ENCODE data around the gene C5orf63. TPM values are rescaled to one million over a fixed set of nuclear protein-coding genes. Genes with fewer than 3 reads are reported as not detected.

The C5orf63 gene
- total RNA-seq, 1 donor from 2014 or later = 11.8 TPM

GRCh38 chr5:127085371-127085770 is 12.1 kb upstream of the C5orf63 start:
- DNase-seq = no peak
- Mint-ChIP-seq H3K4me3 (ENCODE audit: unreplicated experiment) (no peak overlapping the region), H3K27me3 (ENCODE audit: unreplicated experiment) (peaks cover 3% of the 10 kb centered on the region), H3K36me3 (ENCODE audit: unreplicated experiment) (no peaks in the 10 kb centered on the region), H3K9me3 (ENCODE audit: unreplicated experiment) (no peaks in the 10 kb centered on the region), H3K27ac (ENCODE audit: unreplicated experiment) (no peak overlapping the region), H3K4me1 (ENCODE audit: low read depth, unreplicated experiment) (no peaks in the 10 kb centered on the region)
- TF ChIP-seq CTCF (IDR thresholded peaks at IDR 0.05; ENCODE audit: partially characterized antibody, unreplicated experiment) = no peak

- no peaks in the 10 kb centered on the region for H3K36me3 Mint-ChIP-seq (ENCODE audit: unreplicated experiment)
- no peak for TF ChIP-seq CTCF (IDR thresholded peaks at IDR 0.05; ENCODE audit: partially characterized antibody, unreplicated experiment)
- no peak overlapping the region for H3K27ac Mint-ChIP-seq (ENCODE audit: unreplicated experiment)
- DNase-seq = no peak
- H3K4me1 Mint-ChIP-seq (ENCODE audit: low read depth, unreplicated experiment) = peaks cover 7% of the 10 kb centered on the region
- no peaks in the 10 kb centered on the region for H3K9me3 Mint-ChIP-seq (ENCODE audit: unreplicated experiment)
- H3K4me3 Mint-ChIP-seq (ENCODE audit: unreplicated experiment) = no peak overlapping the region
- peaks cover 3% of the 10 kb centered on the region for H3K27me3 Mint-ChIP-seq (ENCODE audit: unreplicated experiment)
Observed at GRCh38 chr5:127084656-127085055, 11.4 kb upstream of the C5orf63 start.

- H3K4me1 Mint-ChIP-seq (ENCODE audit: low read depth, unreplicated experiment) = peaks cover 8% of the 10 kb centered on the region
Observed at GRCh38 chr5:127083711-127084110, 10.4 kb upstream of the C5orf63 start.

GRCh38 chr5:127079994-127080491 is 6.7 kb upstream of the C5orf63 start:
- DNase-seq = peak; percentile 31
- H3K4me3 Mint-ChIP-seq (ENCODE audit: unreplicated experiment) = no peak overlapping the region
- H3K4me1 Mint-ChIP-seq (ENCODE audit: low read depth, unreplicated experiment) = peaks cover 8% of the 10 kb centered on the region
- TF ChIP-seq CTCF (IDR thresholded peaks at IDR 0.05; ENCODE audit: partially characterized antibody, unreplicated experiment) = no peak
- peaks cover 6% of the 10 kb centered on the region for H3K27me3 Mint-ChIP-seq (ENCODE audit: unreplicated experiment)
- H3K27ac Mint-ChIP-seq (ENCODE audit: unreplicated experiment) = no peak overlapping the region
- no peaks in the 10 kb centered on the region for H3K9me3 Mint-ChIP-seq (ENCODE audit: unreplicated experiment)
- H3K36me3 Mint-ChIP-seq (ENCODE audit: unreplicated experiment) = no peaks in the 10 kb centered on the region

More at GRCh38 chr5:127083711-127084110, 10.4 kb upstream of the C5orf63 start:
- DNase-seq = no peak
- TF ChIP-seq CTCF (IDR thresholded peaks at IDR 0.05; ENCODE audit: partially characterized antibody, unreplicated experiment) = no peak
- H3K4me3 Mint-ChIP-seq (ENCODE audit: unreplicated experiment) = no peak overlapping the region
- no peak overlapping the region for H3K27ac Mint-ChIP-seq (ENCODE audit: unreplicated experiment)
- H3K9me3 Mint-ChIP-seq (ENCODE audit: unreplicated experiment) = no peaks in the 10 kb centered on the region
- no peaks in the 10 kb centered on the region for H3K36me3 Mint-ChIP-seq (ENCODE audit: unreplicated experiment)
- peaks cover 6% of the 10 kb centered on the region for H3K27me3 Mint-ChIP-seq (ENCODE audit: unreplicated experiment)

GRCh38 chr5:127077366-127077765 is 4.1 kb upstream of the C5orf63 start:
- DNase-seq = no peak
- Mint-ChIP-seq H3K4me1 (ENCODE audit: low read depth, unreplicated experiment) (peaks cover 8% of the 10 kb centered on the region), H3K27ac (ENCODE audit: unreplicated experiment) (no peak overlapping the region), H3K36me3 (ENCODE audit: unreplicated experiment) (no peaks in the 10 kb centered on the region), H3K9me3 (ENCODE audit: unreplicated experiment) (peaks cover 3% of the 10 kb centered on the region), H3K4me3 (ENCODE audit: unreplicated experiment) (no peak overlapping the region), H3K27me3 (ENCODE audit: unreplicated experiment) (peaks cover 6% of the 10 kb centered on the region)
- no peak for TF ChIP-seq CTCF (IDR thresholded peaks at IDR 0.05; ENCODE audit: partially characterized antibody, unreplicated experiment)
